KBM-7 (cell line): ENCODE measurements around the gene SPAG8.

Experiments
- DNase-seq: peaks from one replicate; pipeline ENCODE4 v3.0.0-alpha.2; 2015
- in situ Hi-C: fragments of 300-500 bp; cut with MboI; formaldehyde crosslinking; loops from 2 replicates; pipeline ENCODE4 v1.14.3; 2020; ENCODE audit warnings: low sequenced_read_pairs, low pct_unique_long_range_greater_than_20kb, mixed read lengths

Gene SPAG8

DNA sequence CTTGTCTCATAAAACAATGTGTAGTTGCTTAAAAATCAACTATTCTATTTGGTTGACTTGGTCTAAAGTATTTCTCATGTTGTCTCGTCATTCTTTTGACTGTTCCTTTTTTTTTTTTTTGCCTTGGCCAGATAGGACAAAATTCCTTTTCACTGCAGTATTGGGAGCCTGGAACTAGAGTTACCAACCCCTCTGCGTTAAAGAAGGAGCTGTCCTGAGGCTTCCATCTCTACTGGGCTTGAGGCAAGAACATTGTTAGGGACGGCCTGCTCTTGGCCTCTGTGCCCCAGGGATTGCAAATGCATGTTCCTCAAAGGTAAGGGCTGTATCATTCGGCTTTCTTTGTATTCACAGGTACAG, 22.1 kb downstream of the SPAG8 start:
- in situ Hi-C loops: no loop called here
- no peak for DNase-seq

DNA sequence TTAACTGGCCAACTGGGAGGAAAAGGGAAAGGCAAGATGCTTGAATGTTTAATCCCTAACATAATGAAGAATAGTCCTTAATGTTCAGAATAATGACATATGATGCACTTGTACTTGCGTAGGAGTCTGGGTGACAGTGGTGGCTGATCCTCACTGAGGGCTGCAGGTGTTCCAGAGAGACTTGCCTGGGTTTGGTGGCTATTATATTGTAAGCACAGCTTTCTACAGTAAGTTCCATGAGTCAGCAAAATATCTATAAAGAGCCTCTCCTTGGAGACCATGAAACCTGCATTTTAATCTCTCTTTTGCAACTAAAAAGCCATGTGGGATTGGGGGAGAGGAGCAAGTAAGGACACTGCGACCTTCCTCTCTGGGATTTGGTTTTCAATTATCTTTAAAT, 22.5 kb downstream of the SPAG8 start:
- no peak for DNase-seq
- in situ Hi-C loops: no loop called here

DNA sequence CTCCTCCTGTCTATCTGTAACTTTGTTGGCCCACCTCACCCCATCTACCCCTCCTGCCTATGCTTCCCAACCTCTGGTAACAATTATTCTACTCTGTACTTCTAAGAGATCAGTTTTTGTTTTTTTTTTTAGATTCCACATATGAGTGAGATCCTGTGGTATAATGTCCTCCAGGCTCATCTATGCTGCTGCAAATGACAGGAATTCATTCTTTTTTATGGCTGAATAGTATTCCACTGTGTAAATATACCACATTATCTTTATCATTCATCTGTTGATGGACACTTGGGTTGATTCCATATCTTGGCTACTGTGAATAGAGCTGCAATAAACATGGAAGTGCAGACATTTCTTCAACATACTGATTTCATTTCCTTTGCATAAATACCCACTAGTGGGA, 28.6 kb downstream of the SPAG8 start:
- no peak for DNase-seq
- in situ Hi-C loops: no loop called here

DNA sequence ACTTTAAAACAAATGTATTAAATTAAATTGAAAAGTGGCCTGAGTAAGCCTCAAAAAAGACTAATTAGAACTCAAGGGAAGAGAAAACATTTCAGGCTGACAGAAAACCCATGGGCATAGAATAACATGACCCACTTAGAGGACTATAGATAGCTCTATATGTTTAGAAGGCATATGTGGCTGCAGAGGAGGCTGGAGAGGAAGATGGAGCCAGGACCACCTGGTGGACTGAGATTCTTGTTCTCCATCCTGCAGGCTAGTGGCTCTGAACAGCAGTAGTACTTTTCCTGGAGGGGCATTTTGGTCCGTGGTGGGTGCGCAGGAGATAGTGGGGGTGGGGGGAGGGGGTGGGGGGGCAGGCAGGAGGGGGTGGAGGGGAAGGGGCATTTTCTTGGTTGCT, 31.0 kb downstream of the SPAG8 start:
- in situ Hi-C loops: no loop called here
- DNase-seq: no peak

DNA sequence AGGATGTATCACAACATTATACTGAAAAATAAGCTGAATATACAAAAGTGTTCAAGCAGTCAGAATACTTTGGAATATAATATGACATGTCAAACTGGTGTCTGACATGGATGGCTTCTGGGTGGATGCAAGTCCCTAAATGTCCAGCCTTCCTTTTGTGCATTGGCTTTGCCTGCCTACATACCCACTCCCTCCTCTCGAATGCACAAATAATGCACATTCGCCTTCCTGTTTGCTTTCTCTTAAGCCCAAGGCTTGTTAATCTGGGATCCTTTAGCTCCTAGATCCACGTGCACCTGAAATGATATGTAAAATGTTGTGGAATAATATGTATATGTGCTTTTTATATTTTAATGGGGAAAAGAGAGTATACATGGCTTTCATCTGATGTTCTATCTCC, 33.6 kb downstream of the SPAG8 start:
- in situ Hi-C loops: no loop called here
- DNase-seq: no peak

DNA sequence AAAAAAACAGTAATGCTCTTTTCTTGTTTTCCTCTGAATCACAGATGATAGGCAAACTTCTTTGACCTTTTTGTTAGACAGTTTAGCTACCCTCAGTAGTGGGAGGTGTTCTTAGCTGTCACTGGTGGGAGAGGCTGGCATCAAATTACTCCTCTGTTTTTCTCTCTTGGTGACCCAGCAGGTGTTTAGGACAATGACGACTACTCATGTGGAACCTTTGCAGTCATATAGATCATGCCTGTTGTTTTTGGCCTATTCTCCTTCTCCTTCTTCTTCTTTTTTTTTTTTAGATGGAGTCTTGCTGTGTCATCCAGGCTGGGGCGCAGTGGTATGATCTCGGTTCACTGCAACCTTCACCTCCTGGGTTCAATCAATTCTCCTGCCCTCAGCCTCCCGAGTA, 36.0 kb downstream of the SPAG8 start:
- in situ Hi-C loops: no loop called here
- peak; percentile 78 for DNase-seq

DNA sequence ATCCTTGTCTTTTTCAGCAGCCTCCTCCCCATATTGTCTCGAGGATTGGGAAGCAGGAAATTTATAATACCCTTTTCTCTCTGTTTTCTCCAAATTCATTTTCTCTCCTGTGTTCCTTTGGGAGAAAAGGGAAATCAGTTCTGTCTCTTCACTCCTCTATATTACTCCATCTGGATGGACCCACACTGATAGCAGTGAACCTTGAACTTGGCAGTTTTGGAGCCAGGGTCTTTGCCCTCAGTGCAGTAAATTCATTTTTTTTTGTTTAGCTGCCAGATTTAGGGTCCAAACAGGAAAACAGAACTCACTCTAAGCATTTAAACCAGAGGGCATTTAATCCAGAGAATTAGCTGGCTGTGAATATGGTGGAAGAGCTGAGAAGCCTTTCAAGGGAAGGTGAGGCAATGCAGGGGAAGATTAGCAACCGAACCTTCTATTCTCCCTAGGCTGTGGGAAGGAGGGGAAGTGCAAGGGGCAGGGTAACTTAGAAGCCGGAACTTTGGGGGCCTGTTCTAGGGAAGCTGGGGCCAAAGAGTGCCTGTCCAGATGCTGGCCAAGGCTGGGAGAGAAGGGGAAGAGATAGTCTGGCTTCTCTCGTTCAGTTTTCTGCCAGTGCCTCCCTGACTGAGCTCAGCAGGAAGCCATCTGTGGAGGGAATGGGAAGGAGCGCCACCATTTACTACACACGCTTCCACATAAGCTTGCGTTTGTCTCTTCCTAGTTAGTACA, 37.0 kb downstream of the SPAG8 start:
- DNase-seq: peak; percentile 81
- in situ Hi-C loops: no loop called here

DNA sequence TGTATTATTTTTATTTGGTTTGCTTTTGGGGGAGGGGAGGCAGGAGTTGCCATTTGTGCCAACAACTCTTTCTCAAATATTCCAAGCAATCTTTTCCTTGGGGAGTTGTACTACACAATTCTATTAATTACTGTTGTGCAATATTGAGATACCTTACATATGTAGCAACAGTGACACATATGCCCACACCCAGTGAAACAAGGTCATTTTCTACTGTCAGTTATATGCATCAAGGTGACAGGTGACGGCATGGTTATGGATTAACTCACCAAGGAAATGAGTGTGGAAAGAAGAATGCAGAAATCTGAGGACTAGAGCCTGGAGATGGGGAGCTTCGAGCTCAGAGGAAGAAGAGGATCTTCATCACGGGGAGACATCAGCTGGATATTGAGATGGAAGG, 40.1 kb downstream of the SPAG8 start:
- in situ Hi-C loops: no loop called here
- DNase-seq: no peak

DNA sequence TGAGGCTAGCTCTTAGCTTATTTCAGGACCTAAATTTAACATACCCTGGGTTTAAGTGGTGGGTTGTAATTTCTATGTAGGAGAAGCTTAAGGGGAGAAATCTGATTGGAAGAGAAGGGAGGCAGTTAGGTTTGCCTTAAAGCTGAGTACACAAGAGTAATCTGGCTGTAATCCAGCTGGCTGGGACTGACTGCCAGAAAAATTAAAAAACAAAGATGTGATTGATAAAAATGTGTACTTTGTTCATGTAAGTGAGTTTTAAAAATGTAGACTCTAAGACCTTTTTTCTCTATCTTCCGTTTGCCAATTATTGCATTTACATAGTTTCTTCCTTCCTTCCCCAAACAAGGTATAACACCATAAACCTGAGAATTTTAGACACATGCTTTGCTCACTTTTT, 40.5 kb downstream of the SPAG8 start:
- no peak for DNase-seq
- in situ Hi-C loops: no loop called here

DNA sequence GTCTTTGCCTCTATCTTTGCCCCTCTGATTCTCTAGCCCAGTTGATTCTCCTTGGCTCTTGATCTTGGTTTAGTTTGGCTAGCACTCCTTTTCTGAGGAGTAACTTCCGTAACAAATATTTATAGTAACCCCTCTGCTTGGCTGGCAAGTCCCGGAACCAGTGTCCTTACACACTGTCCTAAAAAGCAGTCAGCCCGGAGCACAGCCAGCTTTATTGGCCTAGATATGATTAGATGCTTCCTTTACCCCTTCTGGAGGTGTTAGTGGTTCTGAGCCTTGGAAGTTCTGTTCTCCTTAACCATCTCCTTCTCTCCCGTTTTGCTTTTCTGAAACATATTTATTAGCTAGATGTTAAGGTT, 41.0 kb downstream of the SPAG8 start:
- in situ Hi-C loops: no loop called here
- DNase-seq: no peak

DNA sequence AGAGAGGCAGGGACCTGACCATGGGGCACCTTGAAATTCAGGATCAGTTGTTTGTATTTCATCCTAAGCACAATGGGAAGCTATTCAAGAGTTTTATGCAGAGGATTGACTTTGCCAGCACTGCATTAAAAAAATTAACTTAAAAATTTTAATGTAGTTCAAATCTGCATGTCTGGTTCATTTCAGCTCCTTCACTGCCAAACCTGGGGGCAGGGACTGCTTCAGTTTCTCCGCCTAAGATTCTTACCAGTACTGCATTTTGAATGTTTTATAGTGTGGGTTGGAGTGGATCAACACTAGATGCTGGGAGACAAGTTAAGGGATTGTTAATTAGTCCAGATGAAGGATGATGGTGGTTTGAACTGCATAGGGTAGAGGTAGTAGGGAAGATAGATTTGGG, 42.3 kb downstream of the SPAG8 start:
- in situ Hi-C loops: no loop called here
- no peak for DNase-seq

DNA sequence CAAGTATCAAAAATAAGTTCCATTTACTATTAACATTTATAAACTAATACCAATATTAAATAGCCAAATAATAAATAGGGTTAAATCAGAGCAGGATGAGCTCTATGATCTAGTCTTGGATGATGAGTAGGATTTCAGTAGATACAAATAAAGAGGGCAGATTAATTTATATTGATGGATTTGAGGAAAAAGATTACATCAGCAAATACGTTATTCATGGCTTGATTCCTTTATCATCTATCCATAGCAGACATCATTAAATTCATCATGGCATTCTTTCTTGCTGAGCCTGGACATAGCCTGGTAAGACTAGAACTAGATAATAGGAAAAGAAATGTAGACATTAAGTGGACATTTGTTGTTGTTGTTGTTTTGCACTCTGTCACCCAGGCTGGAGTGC, 44.6 kb downstream of the SPAG8 start:
- in situ Hi-C loops: no loop called here
- no peak for DNase-seq

DNA sequence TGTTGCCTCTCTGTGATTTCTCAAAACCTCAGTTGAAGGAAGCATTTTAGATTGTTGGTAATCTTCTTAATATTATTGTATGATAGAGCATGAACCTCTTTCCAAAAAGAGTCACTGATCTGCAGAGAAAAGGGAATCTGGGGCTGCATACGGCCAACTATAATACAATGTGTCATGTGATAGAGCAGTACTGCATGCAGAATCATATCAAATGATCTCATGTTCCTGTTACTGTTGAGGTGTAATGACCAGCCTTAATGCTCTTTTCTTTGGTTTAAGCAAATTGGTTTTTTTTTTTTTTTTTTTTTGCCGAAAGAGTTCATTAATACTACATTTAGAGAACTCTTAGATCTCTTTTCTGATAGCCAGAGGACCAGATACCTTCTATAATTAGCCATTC, 45.1 kb downstream of the SPAG8 start:
- no peak for DNase-seq
- in situ Hi-C loops: no loop called here

DNA sequence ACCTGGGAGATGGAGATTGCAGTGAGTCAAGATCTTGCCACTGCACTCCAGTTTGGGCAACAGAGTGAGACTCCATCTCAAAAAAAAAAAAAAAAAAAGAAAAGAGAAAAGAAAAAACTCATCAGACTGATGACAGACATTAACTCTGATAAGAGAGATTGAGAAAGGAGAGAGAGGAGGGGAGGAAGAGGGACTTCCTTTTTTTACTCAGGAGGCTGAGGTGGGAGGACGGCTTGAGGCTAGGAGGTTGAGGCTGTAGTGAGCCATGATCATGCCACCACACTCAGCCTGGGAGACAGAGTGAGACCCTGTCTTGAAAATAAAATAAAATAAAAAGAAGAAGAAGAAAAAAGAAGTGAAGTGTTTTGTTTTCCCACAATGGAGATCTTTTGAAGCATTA, 48.3 kb downstream of the SPAG8 start:
- in situ Hi-C loops: no loop called here
- peak; percentile 15 for DNase-seq

DNA sequence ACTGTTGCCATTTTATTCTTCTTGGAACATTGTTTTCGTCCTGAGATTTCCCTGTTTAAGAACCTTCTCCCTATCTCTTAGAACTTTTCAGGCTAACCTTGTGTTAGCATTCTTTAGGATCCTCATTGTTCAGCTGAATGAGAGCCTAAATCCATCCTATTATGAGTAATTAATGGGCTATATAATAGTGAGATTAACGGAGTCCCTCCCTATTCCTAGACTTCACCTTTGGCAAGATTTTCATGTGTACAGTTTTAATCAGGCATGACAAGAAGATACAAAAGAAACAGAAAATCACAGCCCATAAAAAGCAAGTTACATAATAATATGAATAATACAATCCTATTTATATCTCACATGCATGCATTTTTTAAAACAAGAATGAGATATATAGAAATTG, 48.9 kb downstream of the SPAG8 start:
- in situ Hi-C loops: no loop called here
- DNase-seq: no peak

DNA sequence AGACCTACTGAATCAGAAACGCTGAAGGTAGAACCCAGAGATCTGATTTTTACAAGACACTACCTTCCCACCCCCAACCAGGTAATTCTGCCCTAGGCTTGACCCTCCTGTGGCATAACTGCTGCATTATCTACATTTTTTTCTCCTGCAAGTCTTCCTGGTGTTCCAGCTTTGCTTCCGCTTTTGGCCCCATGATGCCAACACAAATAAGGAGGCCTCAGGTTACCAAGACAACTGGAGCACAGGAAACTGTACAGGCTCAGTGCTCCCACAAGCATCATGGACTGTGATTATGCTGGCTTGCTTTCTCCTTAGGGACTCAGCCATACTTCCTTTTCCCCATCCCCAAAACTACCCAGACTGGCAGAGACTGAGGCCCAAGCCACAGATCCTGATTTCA, 51.4 kb downstream of the SPAG8 start:
- in situ Hi-C loops: no loop called here
- DNase-seq: peak; percentile 42

DNA sequence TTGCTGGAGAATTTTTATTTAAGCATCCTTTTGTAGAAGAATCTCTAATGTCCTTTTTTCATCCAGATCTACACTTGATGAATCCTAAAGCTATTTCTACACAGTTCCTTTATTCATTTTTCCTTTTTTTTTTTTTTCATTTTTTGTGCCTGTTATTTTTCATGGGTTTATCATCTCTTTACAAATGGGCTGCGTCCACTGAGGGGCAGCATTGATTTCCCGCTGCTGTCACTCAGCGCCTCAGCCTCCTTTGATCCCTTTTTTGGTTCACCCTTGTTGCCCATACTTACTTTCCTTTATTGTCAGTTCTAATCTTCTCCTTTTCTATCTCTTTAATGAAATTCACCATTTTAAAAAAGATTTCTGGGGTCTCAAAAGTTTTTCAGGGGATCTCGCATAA, 52.3 kb downstream of the SPAG8 start:
- in situ Hi-C loops: no loop called here

More for the DNA sequence above, 52.3 kb downstream of the SPAG8 start:
- no peak for DNase-seq
